Measurements from ENCODE around the gene PACRG. TPM values are rescaled to one million over a fixed set of nuclear protein-coding genes. Genes with fewer than 3 reads are reported as not detected.

PACRG gene
- polyA plus RNA-seq, 1 of the 3 experiments (the other 2 are of a cell fraction), result 0.56 TPM

GRCh38 chr6:163323705-163324104 is 595.9 kb downstream of the PACRG start:
- Histone ChIP-seq H4K20me1 (ENCODE audit: insufficient read depth) (no peaks in the 10 kb centered on the region), H3K27me3 (ENCODE audit: insufficient read depth) (no peaks in the 10 kb centered on the region), H3K4me1 (ENCODE audit: control insufficient read depth in 1 of 2, insufficient read depth in 2 of 2, low read depth in 1 of 2, low read length in 1 of 2) (no peaks in the 10 kb centered on the region; a peak in 1 of 4 replicates), H3K9me3 (no peaks in the 10 kb centered on the region), H3K4me3 (ENCODE audit: low read depth in 2 of 2, low read length in 1 of 2) (no peak overlapping the region), H3K36me3 (replicated peaks in 1 of 2; ENCODE audit: control insufficient read depth in 1 of 2, insufficient read depth in 2 of 2, low read length in 1 of 2) (no peaks in the 10 kb centered on the region), H3K27ac (ENCODE audit: low read depth in 2 of 2, low read length in 1 of 2) (no peak overlapping the region), H3K79me2 (ENCODE audit: insufficient read depth) (no peaks in the 10 kb centered on the region), H2AFZ (ENCODE audit: low read depth) (no peak overlapping the region), H3K9me2 (no peaks in the 10 kb centered on the region), H3F3A (replicated peaks; ENCODE audit: insufficient read depth) (no peaks in the 10 kb centered on the region), H3K4me2 (no peak overlapping the region), H3K9ac (no peak overlapping the region)
- ChIA-PET POLR2A (no interaction called here), CTCF (interaction anchor here (0.7 to 1.1 kb wide), 2 partner anchors 14 to 27 kb away, joined by 3 read pairs; no protein-coding TSS in a partner anchor)
- TF ChIP-seq MXI1 (IDR thresholded peaks at IDR 0.05; ENCODE audit: low read depth, low read length), result no peak
- 74% methylated on average over 5 of the region's 7 CpGs for WGBS (ENCODE audit: low lambda C conversion rate)
- no peak for DNase-seq

GRCh38 chr6:163324326-163324687 is 596.5 kb downstream of the PACRG start:
- Histone ChIP-seq H3K4me1 (ENCODE audit: control insufficient read depth in 1 of 2, insufficient read depth in 2 of 2, low read depth in 1 of 2, low read length in 1 of 2) (no peaks in the 10 kb centered on the region; a peak in 1 of 4 replicates), H3K4me2 (no peak overlapping the region), H3K79me2 (ENCODE audit: insufficient read depth) (no peaks in the 10 kb centered on the region), H3K36me3 (replicated peaks in 1 of 2; ENCODE audit: control insufficient read depth in 1 of 2, insufficient read depth in 2 of 2, low read length in 1 of 2) (no peaks in the 10 kb centered on the region), H4K20me1 (ENCODE audit: insufficient read depth) (no peaks in the 10 kb centered on the region), H2AFZ (ENCODE audit: low read depth) (no peak overlapping the region), H3K4me3 (ENCODE audit: low read depth in 2 of 2, low read length in 1 of 2) (no peak overlapping the region), H3F3A (replicated peaks; ENCODE audit: insufficient read depth) (no peaks in the 10 kb centered on the region), H3K9me2 (no peaks in the 10 kb centered on the region), H3K27ac (ENCODE audit: low read depth in 2 of 2, low read length in 1 of 2) (no peak overlapping the region), H3K9ac (no peak overlapping the region), H3K9me3 (no peaks in the 10 kb centered on the region), H3K27me3 (ENCODE audit: insufficient read depth) (no peaks in the 10 kb centered on the region)
- WGBS (ENCODE audit: low lambda C conversion rate), result 56% methylated on average over 4 of the region's 4 CpGs
- ChIA-PET POLR2A (no interaction called here), CTCF (interaction anchor here (1.1 kb wide), 1 partner anchor 13 kb away, joined by 3 read pairs; no protein-coding TSS in a partner anchor)
- DNase-seq, result no peak
- TF ChIP-seq JUND (IDR thresholded peaks at IDR 0.05) (no peak), SIN3A (IDR thresholded peaks at IDR 0.05; ENCODE audit: borderline replicate concordance, low read depth, low read length) (no peak), TEAD4 (IDR thresholded peaks at IDR 0.05; ENCODE audit: borderline replicate concordance, insufficient read depth) (no peak), SMC3 (IDR thresholded peaks at IDR 0.05; ENCODE audit: low read depth, low read length) (no peak), REST (IDR thresholded peaks at IDR 0.05; ENCODE audit: low read depth, low read length) (no peak), GABPA (IDR thresholded peaks at IDR 0.05; ENCODE audit: low read depth) (no peak), MEF2A (IDR thresholded peaks at IDR 0.05; ENCODE audit: borderline replicate concordance, low read depth) (no peak), RAD21 (IDR thresholded peaks at IDR 0.05; ENCODE audit: low read length) (no peak), IRF3 (IDR thresholded peaks at IDR 0.05; ENCODE audit: low read depth, low read length) (no peak), FOSL2 (IDR thresholded peaks at IDR 0.05; ENCODE audit: borderline replicate concordance, low read depth) (no peak), USF2 (IDR thresholded peaks at IDR 0.05; ENCODE audit: borderline replicate concordance, low read depth, low read length) (no peak), FOXJ3 (CRISPR knock-in tag; IDR thresholded peaks at IDR 0.05) (no peak), ZBTB33 (IDR thresholded peaks at IDR 0.05; ENCODE audit: borderline replicate concordance, low read depth) (no peak), MAX (IDR thresholded peaks at IDR 0.05; ENCODE audit: low read depth) (no peak), CTCF (IDR thresholded peaks at IDR 0.05) (no peak), NFIC (IDR thresholded peaks at IDR 0.05; ENCODE audit: borderline replicate concordance) (no peak), RXRA (IDR thresholded peaks at IDR 0.05; ENCODE audit: borderline replicate concordance, low read depth) (no peak)
